Measurements from ENCODE around the gene DMD.

Gene DMD

GRCh38 chrX:31580726-31581125 lies 1630.6 kb downstream of the DMD start:
- no peak overlapping the region for H3K27ac ChIP-seq (ENCODE audit: low read length)
- H3K9me3 ChIP-seq (ENCODE audit: insufficient read depth, low read length, severe bottlenecking): no peaks in the 10 kb centered on the region
- no peaks in the 10 kb centered on the region for H3K27me3 ChIP-seq (ENCODE audit: insufficient read depth, low read length, poor library complexity)
- H3K4me2 ChIP-seq (ENCODE audit: insufficient read depth, low read length): no peak overlapping the region
- no peaks in the 10 kb centered on the region for H4K20me1 ChIP-seq (ENCODE audit: insufficient read depth, low read length)
- no peaks in the 10 kb centered on the region for H3K36me3 ChIP-seq (ENCODE audit: insufficient read depth, low read length)
- ATAC-seq (ENCODE audit: insufficient read depth, low read depth): no peak
- no peak overlapping the region for H3K9ac ChIP-seq (ENCODE audit: low read depth, low read length)
- no peaks in the 10 kb centered on the region for H3K4me1 ChIP-seq (ENCODE audit: insufficient read depth, low read length)
- TF ChIP-seq EZH2 (IDR thresholded peaks at IDR 0.05; ENCODE audit: borderline replicate concordance, low read depth, low read length, severe bottlenecking) (no peak), CTCF (IDR thresholded peaks at IDR 0.05; ENCODE audit: borderline replicate concordance, extremely low read depth, low read length, poor library complexity, severe bottlenecking) (no peak)
- H2AFZ ChIP-seq (ENCODE audit: low read depth, low read length): no peak overlapping the region
- no peak for DNase-seq
- no peak overlapping the region for H3K4me3 ChIP-seq (ENCODE audit: low read depth in 1 of 2, low read length in 2 of 2)
- H3K79me2 ChIP-seq (ENCODE audit: insufficient read depth, low read length): no peaks in the 10 kb centered on the region

GRCh38 chrX:31580227-31580626 lies 1631.1 kb downstream of the DMD start:
- H3K27me3 ChIP-seq (ENCODE audit: insufficient read depth, low read length, poor library complexity): no peaks in the 10 kb centered on the region
- H3K9me3 ChIP-seq (ENCODE audit: insufficient read depth, low read length, severe bottlenecking): no peaks in the 10 kb centered on the region
- H2AFZ ChIP-seq (ENCODE audit: low read depth, low read length): no peak overlapping the region
- DNase-seq: no peak
- no peaks in the 10 kb centered on the region for H3K4me1 ChIP-seq (ENCODE audit: insufficient read depth, low read length)
- no peak for ATAC-seq (ENCODE audit: insufficient read depth, low read depth)
- H3K79me2 ChIP-seq (ENCODE audit: insufficient read depth, low read length): no peaks in the 10 kb centered on the region
- no peak for TF ChIP-seq EZH2 (IDR thresholded peaks at IDR 0.05; ENCODE audit: borderline replicate concordance, low read depth, low read length, severe bottlenecking)
- no peak for TF ChIP-seq CTCF (IDR thresholded peaks at IDR 0.05; ENCODE audit: borderline replicate concordance, extremely low read depth, low read length, poor library complexity, severe bottlenecking)
- H4K20me1 ChIP-seq (ENCODE audit: insufficient read depth, low read length): no peaks in the 10 kb centered on the region
- H3K36me3 ChIP-seq (ENCODE audit: insufficient read depth, low read length): no peaks in the 10 kb centered on the region
- no peak overlapping the region for H3K4me2 ChIP-seq (ENCODE audit: insufficient read depth, low read length)
- no peak overlapping the region for H3K4me3 ChIP-seq (ENCODE audit: low read depth in 1 of 2, low read length in 2 of 2)
- no peak overlapping the region for H3K9ac ChIP-seq (ENCODE audit: low read depth, low read length)
- H3K27ac ChIP-seq (ENCODE audit: low read length): no peak overlapping the region

GRCh38 chrX:31572360-31572759 lies 1639.0 kb downstream of the DMD start:
- Histone ChIP-seq H3K79me2 (ENCODE audit: insufficient read depth, low read length) (no peaks in the 10 kb centered on the region), H3K36me3 (ENCODE audit: insufficient read depth, low read length) (no peaks in the 10 kb centered on the region), H3K4me1 (ENCODE audit: insufficient read depth, low read length) (no peaks in the 10 kb centered on the region), H4K20me1 (ENCODE audit: insufficient read depth, low read length) (no peaks in the 10 kb centered on the region), H3K4me2 (ENCODE audit: insufficient read depth, low read length) (no peak overlapping the region), H3K4me3 (ENCODE audit: low read depth in 1 of 2, low read length in 2 of 2) (no peak overlapping the region), H3K27ac (ENCODE audit: low read length) (no peak overlapping the region), H3K9ac (ENCODE audit: low read depth, low read length) (no peak overlapping the region), H3K27me3 (ENCODE audit: insufficient read depth, low read length, poor library complexity) (no peaks in the 10 kb centered on the region), H3K9me3 (ENCODE audit: insufficient read depth, low read length, severe bottlenecking) (no peaks in the 10 kb centered on the region), H2AFZ (ENCODE audit: low read depth, low read length) (no peak overlapping the region)
- no peak for DNase-seq
- ATAC-seq (ENCODE audit: insufficient read depth, low read depth): no peak
- TF ChIP-seq EZH2 (IDR thresholded peaks at IDR 0.05; ENCODE audit: borderline replicate concordance, low read depth, low read length, severe bottlenecking): no peak

- Histone ChIP-seq H3K9ac (ENCODE audit: low read depth, low read length) (no peak overlapping the region), H3K79me2 (ENCODE audit: insufficient read depth, low read length) (no peaks in the 10 kb centered on the region), H4K20me1 (ENCODE audit: insufficient read depth, low read length) (no peaks in the 10 kb centered on the region), H3K9me3 (ENCODE audit: insufficient read depth, low read length, severe bottlenecking) (no peaks in the 10 kb centered on the region), H3K4me3 (ENCODE audit: low read depth in 1 of 2, low read length in 2 of 2) (no peak overlapping the region), H3K27me3 (ENCODE audit: insufficient read depth, low read length, poor library complexity) (no peaks in the 10 kb centered on the region), H3K36me3 (ENCODE audit: insufficient read depth, low read length) (no peaks in the 10 kb centered on the region), H3K27ac (ENCODE audit: low read length) (no peak overlapping the region), H2AFZ (ENCODE audit: low read depth, low read length) (no peak overlapping the region), H3K4me1 (ENCODE audit: insufficient read depth, low read length) (no peaks in the 10 kb centered on the region), H3K4me2 (ENCODE audit: insufficient read depth, low read length) (no peak overlapping the region)
- DNase-seq: no peak
- no peak for ATAC-seq (ENCODE audit: insufficient read depth, low read depth)
- TF ChIP-seq CTCF (IDR thresholded peaks at IDR 0.05; ENCODE audit: borderline replicate concordance, extremely low read depth, low read length, poor library complexity, severe bottlenecking) (no peak), EZH2 (IDR thresholded peaks at IDR 0.05; ENCODE audit: borderline replicate concordance, low read depth, low read length, severe bottlenecking) (no peak)
Measured at GRCh38 chrX:31570658-31571057, 1640.7 kb downstream of the DMD start.

Data from DND-41 (cell line).